Neural cell (in vitro differentiated cells): ENCODE results near the gene CHN1.

Source experiments
- CTCF ChIP-seq: fragments of 450-650 bp; IDR thresholded peaks from 2 replicates; pipeline ENCODE4 v1.5.1; 2014; ENCODE audit warnings: antibody characterized with exemption, mild to moderate bottlenecking, moderate library complexity; ENCODE audit not compliant: poor library complexity, severe bottlenecking
- EP300 ChIP-seq: fragments of 450-650 bp; conservative IDR thresholded peaks from 2 replicates; pipeline ENCODE4 v1.6.1; 2014; ENCODE audit warnings: antibody characterized with exemption, mild to moderate bottlenecking, moderate library complexity; ENCODE audit not compliant: poor library complexity, severe bottlenecking
- EZH2 ChIP-seq: fragments of 200-600, 300-800 bp; shearing (Covaris generic), sonication (generic); IDR thresholded peaks from 2 replicates; pipeline ENCODE4 v1.6.1; 2014; ENCODE audit warnings: antibody characterized with exemption, low read length, borderline replicate concordance, mild to moderate bottlenecking; ENCODE audit not compliant: insufficient read depth, poor library complexity, severe bottlenecking
- MXI1 ChIP-seq: fragments of 450-650 bp; conservative IDR thresholded peaks from 2 replicates; pipeline ENCODE4 v1.6.1; 2014; ENCODE audit warnings: antibody characterized with exemption, mild to moderate bottlenecking; ENCODE audit not compliant: poor library complexity, severe bottlenecking
- POLR2AphosphoS5 ChIP-seq: IDR thresholded peaks from 2 replicates; pipeline ENCODE4 v1.6.1; 2012
- RAD21 ChIP-seq: fragments of 450-650 bp; conservative IDR thresholded peaks from 2 replicates; pipeline ENCODE4 v1.6.1; 2014; ENCODE audit warnings: antibody characterized with exemption, mild to moderate bottlenecking, moderate library complexity
- SMC3 ChIP-seq: fragments of 450-650 bp; conservative IDR thresholded peaks from 2 replicates; pipeline ENCODE4 v1.6.1; 2014; ENCODE audit warnings: antibody characterized with exemption, mild to moderate bottlenecking, moderate library complexity; ENCODE audit not compliant: poor library complexity
- TAF1 ChIP-seq: IDR thresholded peaks from 2 replicates; pipeline ENCODE4 v1.6.1; 2012; ENCODE audit warnings: low read depth
- TF ChIP-seq, protein P1 (sequence below): IDR thresholded peaks from 2 replicates; pipeline ENCODE4 v1.6.1; 2012; ENCODE audit warnings: borderline replicate concordance

DNA sequence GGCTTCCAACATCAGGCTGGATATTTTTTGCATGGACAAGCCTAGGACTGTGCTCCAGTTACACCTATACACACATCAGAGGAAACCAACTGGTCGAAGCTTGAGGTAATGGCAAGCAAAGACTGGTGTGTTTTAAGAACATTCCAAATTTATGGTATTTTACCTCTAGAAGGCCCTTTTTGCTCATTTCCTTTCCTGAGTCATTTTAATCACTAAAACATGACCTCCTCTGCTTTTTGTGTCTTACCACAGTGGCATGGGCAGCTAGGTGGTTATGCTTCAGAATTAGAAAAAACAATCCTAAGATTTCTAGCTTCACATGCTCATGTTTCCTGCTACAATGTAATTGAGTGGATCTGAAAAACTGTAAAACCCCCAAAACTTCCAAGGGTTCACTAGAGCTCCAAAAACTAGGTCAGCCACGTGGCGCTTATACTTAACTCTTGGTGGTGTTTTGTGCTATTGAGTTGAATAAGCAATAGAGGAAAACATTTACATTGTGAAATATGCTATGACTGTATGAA is 210.3 kb downstream of the CHN1 start:
- TF ChIP-seq, protein P1, sequence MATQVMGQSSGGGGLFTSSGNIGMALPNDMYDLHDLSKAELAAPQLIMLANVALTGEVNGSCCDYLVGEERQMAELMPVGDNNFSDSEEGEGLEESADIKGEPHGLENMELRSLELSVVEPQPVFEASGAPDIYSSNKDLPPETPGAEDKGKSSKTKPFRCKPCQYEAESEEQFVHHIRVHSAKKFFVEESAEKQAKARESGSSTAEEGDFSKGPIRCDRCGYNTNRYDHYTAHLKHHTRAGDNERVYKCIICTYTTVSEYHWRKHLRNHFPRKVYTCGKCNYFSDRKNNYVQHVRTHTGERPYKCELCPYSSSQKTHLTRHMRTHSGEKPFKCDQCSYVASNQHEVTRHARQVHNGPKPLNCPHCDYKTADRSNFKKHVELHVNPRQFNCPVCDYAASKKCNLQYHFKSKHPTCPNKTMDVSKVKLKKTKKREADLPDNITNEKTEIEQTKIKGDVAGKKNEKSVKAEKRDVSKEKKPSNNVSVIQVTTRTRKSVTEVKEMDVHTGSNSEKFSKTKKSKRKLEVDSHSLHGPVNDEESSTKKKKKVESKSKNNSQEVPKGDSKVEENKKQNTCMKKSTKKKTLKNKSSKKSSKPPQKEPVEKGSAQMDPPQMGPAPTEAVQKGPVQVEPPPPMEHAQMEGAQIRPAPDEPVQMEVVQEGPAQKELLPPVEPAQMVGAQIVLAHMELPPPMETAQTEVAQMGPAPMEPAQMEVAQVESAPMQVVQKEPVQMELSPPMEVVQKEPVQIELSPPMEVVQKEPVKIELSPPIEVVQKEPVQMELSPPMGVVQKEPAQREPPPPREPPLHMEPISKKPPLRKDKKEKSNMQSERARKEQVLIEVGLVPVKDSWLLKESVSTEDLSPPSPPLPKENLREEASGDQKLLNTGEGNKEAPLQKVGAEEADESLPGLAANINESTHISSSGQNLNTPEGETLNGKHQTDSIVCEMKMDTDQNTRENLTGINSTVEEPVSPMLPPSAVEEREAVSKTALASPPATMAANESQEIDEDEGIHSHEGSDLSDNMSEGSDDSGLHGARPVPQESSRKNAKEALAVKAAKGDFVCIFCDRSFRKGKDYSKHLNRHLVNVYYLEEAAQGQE, result no peak
- TF ChIP-seq CTCF, result no peak
- TF ChIP-seq MXI1, result no peak
- TF ChIP-seq POLR2AphosphoS5, result no peak
- no peak for TF ChIP-seq EP300
- no peak for TF ChIP-seq EZH2
- no peak for TF ChIP-seq SMC3
- TF ChIP-seq TAF1, result no peak
- TF ChIP-seq RAD21, result no peak
